Inflammatory macrophage treated with lipopolysaccharide for 1 hour (primary cell): ENCODE results near the gene EFCAB12.

Source experiments
- DNase-seq, 2 donors: peaks; one replicate each; pipeline ENCODE4 v3.0.0-alpha.2; 2020 to 2022

Gene EFCAB12

GRCh38 chr3:129428376-129429079 lies at the start of gene EFCAB12:
EFCAB12 (minus strand) TSS chr3:129428636; CDS start chr3:129428488, 148 bp downstream.
- DNase-seq, result peak; percentile 85 to 95

GRCh38 chr3:129476586-129476985 lies 48.1 kb upstream of the EFCAB12 start:
- no peak for DNase-seq

GRCh38 chr3:129475863-129476262 lies 47.4 kb upstream of the EFCAB12 start:
- DNase-seq, result no peak

- DNase-seq, result no peak
Observed at GRCh38 chr3:129474984-129475804, 46.8 kb upstream of the EFCAB12 start.

- DNase-seq, result no peak
Observed at GRCh38 chr3:129473769-129474152, 45.3 kb upstream of the EFCAB12 start.

- DNase-seq, result no peak
Observed at GRCh38 chr3:129473067-129473768, 44.8 kb upstream of the EFCAB12 start.

GRCh38 chr3:129470861-129471260 lies 42.4 kb upstream of the EFCAB12 start:
- DNase-seq, result no peak

GRCh38 chr3:129469026-129469425 lies 40.6 kb upstream of the EFCAB12 start:
- DNase-seq, result no peak

GRCh38 chr3:129467932-129468331 lies 39.5 kb upstream of the EFCAB12 start:
- DNase-seq, result no peak

- peak in 1 of 2 donors; percentile 43 for DNase-seq
Observed at GRCh38 chr3:129463716-129464115, 35.3 kb upstream of the EFCAB12 start.

GRCh38 chr3:129463094-129463493 lies 34.7 kb upstream of the EFCAB12 start:
- DNase-seq, result no peak

GRCh38 chr3:129462361-129462968 lies 34.0 kb upstream of the EFCAB12 start:
- DNase-seq, result no peak

- DNase-seq, result no peak
Observed at GRCh38 chr3:129461461-129462146, 33.2 kb upstream of the EFCAB12 start.

- no peak for DNase-seq
Observed at GRCh38 chr3:129461022-129461421, 32.6 kb upstream of the EFCAB12 start.

GRCh38 chr3:129460572-129460971 lies 32.1 kb upstream of the EFCAB12 start:
- no peak for DNase-seq

GRCh38 chr3:129460155-129460554 lies 31.7 kb upstream of the EFCAB12 start:
- DNase-seq, result no peak

GRCh38 chr3:129453732-129454131 lies 25.3 kb upstream of the EFCAB12 start:
- no peak for DNase-seq

- no peak for DNase-seq
Observed at GRCh38 chr3:129449279-129450115, 21.1 kb upstream of the EFCAB12 start.

GRCh38 chr3:129448186-129448895 lies 19.9 kb upstream of the EFCAB12 start:
- no peak for DNase-seq

GRCh38 chr3:129446926-129447325 lies 18.5 kb upstream of the EFCAB12 start:
- DNase-seq, result no peak

GRCh38 chr3:129445471-129445870 lies 17.0 kb upstream of the EFCAB12 start:
- no peak for DNase-seq
